Large intestine (tissue), 3 donors: ENCODE measurements around the gene HSPA1L. TPM values are rescaled to one million over a fixed set of nuclear protein-coding genes. Genes with fewer than 3 reads are reported as not detected.

Experiments
- DNase-seq, 2 donors: peaks; one replicate each; pipeline versions ENCODE4 v3.0.0 to v3.0.0-alpha.2; 2013
- H3K27ac ChIP-seq: one replicate; pipeline ENCODE4 v1.5.1; 2013; ENCODE audit warnings: low read length
- H3K27me3 ChIP-seq: 2 replicates; pipeline ENCODE4 v1.6.1; 2013; ENCODE audit warnings: low read length; ENCODE audit not compliant: control insufficient read depth, insufficient read depth
- H3K36me3 ChIP-seq: 2 replicates; pipeline ENCODE4 v1.6.1; 2013; ENCODE audit warnings: low read length; ENCODE audit not compliant: control insufficient read depth, insufficient read depth
- H3K4me1 ChIP-seq: one replicate; pipeline ENCODE4 v1.6.1; 2013; ENCODE audit warnings: low read length; ENCODE audit not compliant: control insufficient read depth, insufficient read depth
- H3K4me3 ChIP-seq: one replicate; pipeline ENCODE4 v1.5.1; 2013; ENCODE audit warnings: low read length
- H3K9me3 ChIP-seq: one replicate; pipeline ENCODE4 v1.6.1; 2013; ENCODE audit warnings: mild to moderate bottlenecking, low read depth, low read length, moderate library complexity; ENCODE audit not compliant: control insufficient read depth
- WGBS: methylation state at CpG from one replicate; pipeline ENCODE4 v1.1.5; 2013; ENCODE audit warnings: low lambda C conversion rate; ENCODE audit not compliant: insufficient coverage; 5-methylcytosine and 5-hydroxymethylcytosine counted together
- polyA plus RNA-seq: library from polyadenylated mRNA; unstranded; fragments of 120-200 nt; gene quantifications from one replicate; pipeline ENCODE4 v1.2.1, GENCODE V29; 2013

HSPA1L gene
- polyA plus RNA-seq, 1 donor = 2.8 TPM

DNA sequence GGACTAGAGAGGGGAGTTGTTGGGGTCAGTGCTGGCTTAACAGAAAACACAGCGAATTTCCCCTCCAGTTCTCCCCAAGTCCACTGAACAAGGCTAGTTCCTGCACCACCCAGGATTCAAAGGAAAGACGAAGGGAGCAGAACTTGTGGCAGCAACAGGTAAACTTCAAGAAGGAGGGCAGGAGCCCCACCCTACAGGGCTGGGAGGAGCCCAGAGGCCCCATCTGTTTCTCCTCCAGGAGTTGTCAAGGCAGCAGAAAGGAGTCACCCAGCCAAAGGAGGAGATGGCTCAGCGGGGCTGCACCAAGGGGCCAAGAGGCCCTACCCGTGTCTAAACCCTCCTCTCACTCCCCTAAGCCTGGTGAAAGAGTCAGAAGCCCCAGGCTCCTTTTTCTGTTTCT is 50.9 kb downstream of the HSPA1L start:
- no peak for DNase-seq
- no peaks in the 10 kb centered on the region for H3K27me3 ChIP-seq
- no peaks in the 10 kb centered on the region for H3K9me3 ChIP-seq
- no CpG with 5 or more reads among the region's 4 CpGs for WGBS
- peaks cover 31% of the 10 kb centered on the region for H3K36me3 ChIP-seq
- no peak overlapping the region for H3K27ac ChIP-seq
- peaks cover 47% of the 10 kb centered on the region for H3K4me1 ChIP-seq
- no peak overlapping the region for H3K4me3 ChIP-seq

DNA sequence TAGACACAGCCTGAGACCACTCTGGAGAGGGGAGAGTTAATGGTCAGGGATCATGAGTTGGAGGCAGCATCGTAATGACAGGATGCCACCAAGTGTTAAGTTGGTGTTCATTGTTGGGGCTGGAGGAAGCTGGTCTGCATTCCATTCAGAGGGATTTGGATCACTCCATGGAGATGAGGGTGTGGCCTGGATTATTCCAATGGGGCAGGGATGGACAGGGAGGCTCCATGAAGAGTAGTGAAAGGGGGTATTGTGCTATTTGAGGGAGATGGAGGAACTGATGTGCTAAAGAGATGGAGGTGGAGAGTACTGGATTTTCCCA is 51.5 kb downstream of the HSPA1L start:
- Histone ChIP-seq H3K27me3 (no peaks in the 10 kb centered on the region), H3K4me3 (no peak overlapping the region), H3K36me3 (peaks cover 33% of the 10 kb centered on the region), H3K4me1 (peaks cover 47% of the 10 kb centered on the region), H3K27ac (no peak overlapping the region), H3K9me3 (no peaks in the 10 kb centered on the region)
- no CpG with 5 or more reads among the region's 1 CpG for WGBS
- DNase-seq = peak in 1 of 2 donors; percentile 56

DNA sequence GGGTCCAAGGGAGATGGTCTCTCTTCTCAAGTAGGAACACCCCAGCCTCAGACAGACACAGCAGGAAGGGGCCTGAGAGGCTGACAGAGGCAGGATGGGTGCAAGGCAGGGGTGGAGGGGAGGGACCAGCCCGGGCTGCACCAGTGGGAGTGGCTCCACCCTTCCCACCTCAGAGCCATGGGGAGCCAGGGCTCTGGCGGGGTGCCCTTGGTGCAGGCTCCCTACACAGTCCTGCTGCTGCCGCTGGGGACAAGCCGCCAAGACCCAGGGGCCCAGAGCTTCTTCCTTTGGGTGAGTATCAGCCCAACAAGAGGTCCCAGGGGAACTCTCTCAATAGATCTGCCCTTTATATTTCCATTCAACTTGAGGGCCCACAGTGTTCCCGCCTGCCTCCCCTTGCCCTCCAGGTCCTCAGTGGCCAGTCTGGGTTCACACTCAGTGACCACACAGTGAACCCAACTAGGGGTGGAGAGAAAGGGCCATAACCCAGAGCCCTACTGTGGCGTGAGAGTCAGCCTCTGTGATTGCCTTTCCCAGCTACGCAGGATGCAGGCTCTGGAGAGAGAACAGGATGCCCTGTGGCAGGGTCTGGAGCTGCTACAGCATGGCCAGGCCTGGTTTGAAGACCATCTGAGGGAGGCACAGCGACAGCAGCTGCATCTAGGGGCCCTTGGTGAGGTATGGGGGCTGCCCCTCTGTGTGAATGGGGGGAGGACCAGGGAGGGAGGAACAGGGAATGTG is 52.0 kb downstream of the HSPA1L start:
- Histone ChIP-seq H3K4me1 (peaks cover 47% of the 10 kb centered on the region), H3K36me3 (peaks cover 33% of the 10 kb centered on the region), H3K27ac (no peak overlapping the region), H3K9me3 (no peaks in the 10 kb centered on the region), H3K4me3 (no peak overlapping the region), H3K27me3 (no peaks in the 10 kb centered on the region)
- DNase-seq = no peak
- no CpG with 5 or more reads among the region's 8 CpGs for WGBS

DNA sequence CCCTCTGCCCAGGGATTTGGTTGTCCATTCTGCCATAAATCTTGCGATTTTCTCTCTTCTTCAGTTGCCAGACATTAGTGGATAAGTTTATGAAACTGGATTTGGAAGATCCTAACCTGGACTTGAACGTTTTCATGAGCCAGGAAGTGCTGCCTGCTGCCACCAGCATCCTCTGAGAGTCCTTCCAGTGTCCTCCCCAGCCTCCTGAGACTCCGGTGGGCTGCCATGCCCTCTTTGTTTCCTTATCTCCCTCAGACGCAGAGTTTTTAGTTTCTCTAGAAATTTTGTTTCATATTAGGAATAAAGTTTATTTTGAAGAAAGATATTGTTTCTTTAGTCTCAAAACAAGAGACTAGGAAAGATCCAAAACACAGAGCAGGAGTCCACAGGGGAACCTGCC is 52.7 kb downstream of the HSPA1L start, which contains the start of gene SAPCD1:
TSS of gene SAPCD1 (plus strand) at position 301 of the 400 bp plus-strand sequence. CDS start 399 bp downstream, outside the sequence.
- no peaks in the 10 kb centered on the region for H3K27me3 ChIP-seq
- H3K36me3 ChIP-seq = peaks cover 33% of the 10 kb centered on the region
- no peak within 1 kb of the TSS for H3K4me3 ChIP-seq
- H3K9me3 ChIP-seq = no peaks in the 10 kb centered on the region
- DNase-seq = no peak
- WGBS = no CpG with 5 or more reads among the region's 4 CpGs
- peaks cover 47% of the 10 kb centered on the region for H3K4me1 ChIP-seq
- H3K27ac ChIP-seq = peak within 1 kb of the TSS; percentile 3

DNA sequence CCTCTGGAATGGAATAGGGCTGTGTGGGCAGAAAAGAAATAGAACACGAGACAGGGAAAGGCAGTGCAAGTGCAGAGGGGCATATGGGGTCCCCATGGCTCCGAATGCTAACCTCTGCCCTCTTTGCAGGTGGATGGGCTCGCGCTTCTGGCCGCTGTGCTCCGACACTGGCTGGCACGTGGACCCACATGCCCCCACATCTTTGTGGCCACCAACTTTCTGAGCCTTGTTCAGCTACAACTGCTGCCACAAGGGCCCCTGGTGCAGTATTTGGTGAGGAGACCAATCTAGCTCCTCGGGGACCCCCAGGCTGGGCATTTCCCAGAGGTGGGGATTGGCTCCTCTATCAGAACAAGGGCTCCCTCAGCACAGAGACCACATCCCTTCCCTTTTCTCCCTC is 53.7 kb downstream of the HSPA1L start:
- no peak for DNase-seq
- no CpG with 5 or more reads among the region's 8 CpGs for WGBS
- H3K4me3 ChIP-seq = no peak overlapping the region
- H3K27ac ChIP-seq = peak overlapping the region; percentile 3
- H3K4me1 ChIP-seq = peaks cover 42% of the 10 kb centered on the region
- no peaks in the 10 kb centered on the region for H3K27me3 ChIP-seq
- no peaks in the 10 kb centered on the region for H3K9me3 ChIP-seq
- peaks cover 33% of the 10 kb centered on the region for H3K36me3 ChIP-seq

DNA sequence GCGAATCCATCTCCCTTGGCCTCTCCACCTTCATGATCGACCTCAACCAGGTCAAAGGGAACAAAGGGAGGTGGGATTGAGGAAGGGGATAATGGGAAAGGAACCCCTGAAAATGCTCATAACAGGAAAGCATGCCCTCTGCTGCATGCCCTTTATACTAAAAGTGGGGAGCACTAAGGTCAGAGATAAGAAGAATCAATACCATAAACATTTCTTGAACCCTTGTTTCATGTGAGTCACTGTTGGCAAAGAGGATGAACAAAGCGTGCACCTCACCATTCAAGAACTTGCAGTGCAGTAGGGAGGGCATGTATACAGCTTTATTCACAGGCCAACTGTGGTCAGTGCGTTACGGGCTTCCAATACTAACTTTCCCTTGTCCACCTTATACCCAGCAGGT is 54.3 kb downstream of the HSPA1L start:
- peaks cover 37% of the 10 kb centered on the region for H3K4me1 ChIP-seq
- H3K27me3 ChIP-seq = no peaks in the 10 kb centered on the region
- WGBS = no CpG with 5 or more reads among the region's 5 CpGs
- no peak overlapping the region for H3K4me3 ChIP-seq
- H3K9me3 ChIP-seq = no peaks in the 10 kb centered on the region
- peak overlapping the region; percentile 3 for H3K27ac ChIP-seq
- DNase-seq = peak in 1 of 2 donors; percentile 76
- H3K36me3 ChIP-seq = peaks cover 33% of the 10 kb centered on the region

Other genes starting within 250 kb of the HSPA1L start
- 0.96 TPM for gene LTA, start 243.0 kb downstream of the HSPA1L start, polyA plus RNA-seq
- gene TNF, start 239.7 kb downstream of the HSPA1L start, polyA plus RNA-seq = 1.5 TPM
- gene LTB, start 232.9 kb downstream of the HSPA1L start, polyA plus RNA-seq = 20.1 TPM
- 19.8 TPM for gene LST1, start 229.0 kb downstream of the HSPA1L start, polyA plus RNA-seq
- 1.7 TPM for gene NCR3, start 222.3 kb downstream of the HSPA1L start, polyA plus RNA-seq
- gene AIF1, start 200.0 kb downstream of the HSPA1L start, polyA plus RNA-seq = 57.1 TPM
- gene PRRC2A, start 194.6 kb downstream of the HSPA1L start, polyA plus RNA-seq = 122 TPM
- gene BAG6, start 162.6 kb downstream of the HSPA1L start, polyA plus RNA-seq = 220 TPM
- gene APOM, start 159.4 kb downstream of the HSPA1L start, polyA plus RNA-seq = 14.1 TPM
- gene C6orf47, start 154.5 kb downstream of the HSPA1L start, polyA plus RNA-seq = 21.5 TPM
- 21.4 TPM for gene GPANK1, start 150.3 kb downstream of the HSPA1L start, polyA plus RNA-seq
- 196 TPM for gene CSNK2B, start 149.2 kb downstream of the HSPA1L start, polyA plus RNA-seq
- gene LY6G5B, start 145.3 kb downstream of the HSPA1L start, polyA plus RNA-seq = 18.7 TPM
- gene LY6G5C, start 134.2 kb downstream of the HSPA1L start, polyA plus RNA-seq = 2.6 TPM
- 62.5 TPM for gene ABHD16A, start 112.0 kb downstream of the HSPA1L start, polyA plus RNA-seq
- 0.07 TPM for gene LY6G6F, start 108.4 kb downstream of the HSPA1L start, polyA plus RNA-seq
- 0.19 TPM for gene LY6G6D, start 99.9 kb downstream of the HSPA1L start, polyA plus RNA-seq
- 0.25 TPM for gene LY6G6C, start 93.5 kb downstream of the HSPA1L start, polyA plus RNA-seq
- gene MPIG6B, start 91.9 kb downstream of the HSPA1L start, polyA plus RNA-seq = 0.88 TPM
- 82.6 TPM for gene DDAH2, start 86.0 kb downstream of the HSPA1L start, polyA plus RNA-seq
- 486 TPM for gene CLIC1, start 78.8 kb downstream of the HSPA1L start, polyA plus RNA-seq
- gene MSH5, start 75.3 kb downstream of the HSPA1L start, polyA plus RNA-seq = 51.0 TPM
- 15.0 TPM for gene SAPCD1, start 52.6 kb downstream of the HSPA1L start, polyA plus RNA-seq
- gene VWA7, start 38.0 kb downstream of the HSPA1L start, polyA plus RNA-seq = 10.1 TPM
- gene VARS1, start 19.5 kb downstream of the HSPA1L start, polyA plus RNA-seq = 34.2 TPM
- 51.4 TPM for gene LSM2, start 8.3 kb downstream of the HSPA1L start, polyA plus RNA-seq
- gene HSPA1A, start 260 bp upstream of the HSPA1L start, polyA plus RNA-seq = 115 TPM
- 241 TPM for gene HSPA1B, start 12.5 kb upstream of the HSPA1L start, polyA plus RNA-seq
- gene NEU1, start 47.5 kb upstream of the HSPA1L start, polyA plus RNA-seq = 174 TPM
- 157 TPM for gene SLC44A4, start 63.7 kb upstream of the HSPA1L start, polyA plus RNA-seq
- gene EHMT2, start 82.4 kb upstream of the HSPA1L start, polyA plus RNA-seq = 50.5 TPM
- 11.8 TPM for gene ZBTB12, start 86.8 kb upstream of the HSPA1L start, polyA plus RNA-seq
- 9.3 TPM for gene C2, start 112.4 kb upstream of the HSPA1L start, polyA plus RNA-seq
- gene CFB, start 130.8 kb upstream of the HSPA1L start, polyA plus RNA-seq = 37.1 TPM
- gene NELFE, start 143.7 kb upstream of the HSPA1L start, polyA plus RNA-seq = 77.7 TPM
- 52.6 TPM for gene SKIC2, start 143.9 kb upstream of the HSPA1L start, polyA plus RNA-seq
- gene DXO, start 156.9 kb upstream of the HSPA1L start, polyA plus RNA-seq = 20.0 TPM
- gene C4A, start 166.8 kb upstream of the HSPA1L start, polyA plus RNA-seq = 92.9 TPM
- gene C4B, start 199.5 kb upstream of the HSPA1L start, polyA plus RNA-seq = 91.2 TPM
- gene CYP21A2, start 223.1 kb upstream of the HSPA1L start, polyA plus RNA-seq = 1.5 TPM